Subcutaneous adipose tissue (tissue), 4 donors: ENCODE data around the gene NXN. TPM values are rescaled to one million over a fixed set of nuclear protein-coding genes. Genes with fewer than 3 reads are reported as not detected.

Experiments
- CTCF ChIP-seq: fragments of 450-650 bp; IDR thresholded peaks from one replicate; pipeline ENCODE4 v1.5.1; 2016; ENCODE audit warnings: low read depth, mild to moderate bottlenecking, control low read depth, antibody characterized with exemption, moderate library complexity
- small RNA-seq: library from RNA; depleted of rRNA; stranded (forward); fragments of <200 nt; gene quantifications from one replicate; pipeline ENCODE3, GENCODE V24; 2016
- total RNA-seq, 4 donors: library from RNA; depleted of rRNA; stranded (reverse); fragments of >200 nt; gene quantifications; one replicate each; pipeline ENCODE4 v1.1.0, GENCODE V29; 2016

NXN gene
- total RNA-seq, 4 donors from 2014 or later, result 2.9 to 24.3 (median 7.4) TPM

- TF ChIP-seq CTCF, result no peak
Observed at GRCh38 chr17:753418-753817, 226.2 kb downstream of the NXN start.

GRCh38 chr17:752620-753219 is 226.9 kb downstream of the NXN start:
- TF ChIP-seq CTCF, result no peak

- TF ChIP-seq CTCF, result no peak
Observed at GRCh38 chr17:752002-752619, 227.5 kb downstream of the NXN start, which contains the start of gene GEMIN4. Gene GEMIN4, minus strand, starts transcription at chr17:752264. Its CDS starts 122 bp downstream, at chr17:752142.

- no peak for TF ChIP-seq CTCF
Observed at GRCh38 chr17:751269-752001, 228.1 kb downstream of the NXN start.

GRCh38 chr17:750431-751037 is 229.0 kb downstream of the NXN start:
- TF ChIP-seq CTCF, result no peak

Small RNAs within 50 kb of the gene (small RNA-seq; reads per million reads assigned to genes)
- not detected for gene MIR3183

Other genes starting within 250 kb of the NXN start
- 1 to 10 TPM; 2.2 to 4.4 (median 2.9) TPM for gene TLCD3A, start 247.2 kb downstream of the NXN start, total RNA-seq
- gene GEMIN4, start 227.5 kb downstream of the NXN start, total RNA-seq, result 10 to 100 TPM; 11.1 to 25.1 (median 14.7) TPM
- 10 to 100 TPM; 32.9 to 45.0 (median 41.4) TPM for gene GLOD4, start 197.5 kb downstream of the NXN start, total RNA-seq
- 10 to 100 TPM; 12.4 to 22.8 (median 15.5) TPM for gene MRM3, start 197.4 kb downstream of the NXN start, total RNA-seq
- 10 to 100 TPM in 2 of 4 donors, 1 to 10 TPM in 2; 9.9 to 11.7 (median 10.3) TPM for gene TIMM22, start 17.4 kb upstream of the NXN start, total RNA-seq
- 10 to 100 TPM; 53.8 to 82.8 (median 70.8) TPM for gene ABR, start 200.2 kb upstream of the NXN start, total RNA-seq